Psoas muscle (tissue), 8 donors: ENCODE data around the gene VPS54. TPM values are rescaled to one million over a fixed set of nuclear protein-coding genes. Genes with fewer than 3 reads are reported as not detected.
"Not testable (repeated sequence)": the region's sequence is repeated elsewhere in the genome, so short reads cannot be mapped to it uniquely, and the experiment has no call there.

Experiments
- ATAC-seq, 4 donors: fragments of 200-7000 bp; cut with Tn5 transposase; one replicate each; pipeline ENCODE4 v1.9.1; 2020; ENCODE audit warnings: moderate library complexity in 3 of 4, mild to moderate bottlenecking in 2 of 4
- DNase-seq, 2 donors: peaks; one replicate each; pipeline ENCODE4 v3.0.0-alpha.2; 2020
- H3K27ac ChIP-seq: fragments of 200-600 bp; one replicate; pipeline ENCODE4 v1.8.0; 2022
- H3K27me3 ChIP-seq, 3 donors: fragments of 200-600 bp in 1 of 3; one replicate each; pipeline versions ENCODE4 v1.6.1 to v1.8.0; 2013 to 2022; ENCODE audit warnings: low read length in 2 of 3, mild to moderate bottlenecking in 2 of 3, moderate library complexity in 1 of 3; ENCODE audit not compliant: insufficient read depth in 3 of 3
- H3K36me3 ChIP-seq, 2 donors: fragments of 200-600 bp in 1 of 2; one replicate each; pipeline versions ENCODE4 v1.6.1 to v1.8.0; 2013 to 2022; ENCODE audit warnings: low read depth in 1 of 2, mild to moderate bottlenecking in 1 of 2, moderate library complexity in 1 of 2; ENCODE audit not compliant: insufficient read depth in 1 of 2
- H3K4me1 ChIP-seq: fragments of 200-600 bp; one replicate; pipeline ENCODE4 v1.8.0; 2022
- H3K4me3 ChIP-seq: fragments of 200-600 bp; one replicate; pipeline ENCODE4 v1.8.0; 2022; ENCODE audit warnings: mild to moderate bottlenecking
- H3K9me3 ChIP-seq: fragments of 200-600 bp; one replicate; pipeline ENCODE4 v1.8.0; 2022
- WGBS, 3 donors: extraction: QIAGEN DNeasy Blood & Tissue Kit; methylation state at CpG; one replicate each; pipeline versions ENCODE4 v1.1.6 to v1.1.7; 2013; 5-methylcytosine and 5-hydroxymethylcytosine counted together
- intact Hi-C, 2 donors: fragments of 100-400 bp; cut with DNase I; formaldehyde crosslinking; loops; one replicate each; pipeline versions ENCODE4 v1.11.0 to v1.14.2; 2022
- polyA plus RNA-seq, 3 donors: library from polyadenylated mRNA; stranded (reverse); fragments of 200-250 nt; gene quantifications; one replicate each; pipeline ENCODE4 v1.2.3, GENCODE V29; 2013
- total RNA-seq, 4 donors: library from RNA; stranded (reverse); fragmentation: NEBNext Ultra II Directional in 2 of 4; extraction: Animal tissue kit (Norgen Biotek cat#: 25700) in 2 of 4; gene quantifications; one replicate each; pipeline versions ENCODE4 v1.2.1 to v1.2.4, GENCODE V29; 2021 to 2023
- TF ChIP-seq, protein P1 (sequence below): fragments of 200-600 bp; IDR thresholded peaks from one replicate; pipeline ENCODE4 v1.8.0; 2022; ENCODE audit warnings: antibody characterized with exemption
- donor health status: healthy with polysubstance abuse.
- donor health status: DM: no; HTN: no; CAD: no; lungs with moderate emphysema.
- donor health status: Bipolar disorder and iron deficiency.
- donor health status: healthy.
- donor health status: DM: yes; HTN: yes; CAD: no.
- donor health status: DM: no; HTN: no; CAD: no.
- donor health status: DM: no; HTN: no; CAD: no.
- donor health status: DM: yes; HTN: yes; CAD: no.

VPS54 gene
- total and polyA plus RNA-seq, 7 donors, result 5.1 to 9.9 (median 8.2) TPM

DNA sequence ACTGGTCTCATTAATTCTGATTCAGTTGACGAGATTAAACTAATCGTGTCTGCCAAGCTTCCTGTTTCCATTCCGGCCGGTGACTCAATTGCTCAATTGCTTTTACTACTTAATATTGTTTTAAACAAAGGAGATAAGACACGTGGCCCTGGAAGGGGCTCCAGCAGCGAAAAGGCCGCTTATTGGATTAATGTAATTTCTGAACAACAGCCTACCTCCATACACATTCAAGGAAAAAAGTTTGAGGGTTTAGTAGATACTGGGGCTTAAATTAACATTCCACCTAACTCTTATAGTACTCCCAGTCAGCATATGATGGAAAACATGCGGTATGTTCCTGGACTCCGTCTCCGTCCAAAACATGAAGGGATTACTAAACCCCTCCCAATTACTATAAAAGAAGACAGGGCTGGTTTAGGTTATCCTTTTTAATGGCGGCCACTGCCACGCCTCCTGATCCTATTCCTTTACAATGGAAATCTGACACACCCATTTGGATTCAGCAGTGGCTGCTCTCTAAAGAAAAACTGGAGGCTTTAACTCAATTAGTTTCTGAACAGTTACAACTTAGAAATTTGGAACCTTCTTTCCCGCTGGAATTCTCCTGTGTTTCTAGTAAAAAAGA, 27.1 kb downstream of the VPS54 start:
- intact Hi-C loops, result loop anchor here in 1 of 2 donors (10.0 kb wide), 1 partner anchor 47 kb away; no protein-coding TSS in a partner anchor
- ATAC-seq (no peak), DNase-seq (no peak)
- Histone ChIP-seq H3K27me3 (no peaks in the 10 kb centered on the region), H3K4me1 (no peaks in the 10 kb centered on the region), H3K27ac (no peak overlapping the region), H3K4me3 (no peak overlapping the region), H3K36me3 (no peaks in the 10 kb centered on the region), H3K9me3 (no peaks in the 10 kb centered on the region)
- TF ChIP-seq, protein P1, sequence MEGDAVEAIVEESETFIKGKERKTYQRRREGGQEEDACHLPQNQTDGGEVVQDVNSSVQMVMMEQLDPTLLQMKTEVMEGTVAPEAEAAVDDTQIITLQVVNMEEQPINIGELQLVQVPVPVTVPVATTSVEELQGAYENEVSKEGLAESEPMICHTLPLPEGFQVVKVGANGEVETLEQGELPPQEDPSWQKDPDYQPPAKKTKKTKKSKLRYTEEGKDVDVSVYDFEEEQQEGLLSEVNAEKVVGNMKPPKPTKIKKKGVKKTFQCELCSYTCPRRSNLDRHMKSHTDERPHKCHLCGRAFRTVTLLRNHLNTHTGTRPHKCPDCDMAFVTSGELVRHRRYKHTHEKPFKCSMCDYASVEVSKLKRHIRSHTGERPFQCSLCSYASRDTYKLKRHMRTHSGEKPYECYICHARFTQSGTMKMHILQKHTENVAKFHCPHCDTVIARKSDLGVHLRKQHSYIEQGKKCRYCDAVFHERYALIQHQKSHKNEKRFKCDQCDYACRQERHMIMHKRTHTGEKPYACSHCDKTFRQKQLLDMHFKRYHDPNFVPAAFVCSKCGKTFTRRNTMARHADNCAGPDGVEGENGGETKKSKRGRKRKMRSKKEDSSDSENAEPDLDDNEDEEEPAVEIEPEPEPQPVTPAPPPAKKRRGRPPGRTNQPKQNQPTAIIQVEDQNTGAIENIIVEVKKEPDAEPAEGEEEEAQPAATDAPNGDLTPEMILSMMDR, result no peak
- 86 to 92% (median 92%) methylated on average over 13 of the region's 13 CpGs for WGBS, 3 donors

DNA sequence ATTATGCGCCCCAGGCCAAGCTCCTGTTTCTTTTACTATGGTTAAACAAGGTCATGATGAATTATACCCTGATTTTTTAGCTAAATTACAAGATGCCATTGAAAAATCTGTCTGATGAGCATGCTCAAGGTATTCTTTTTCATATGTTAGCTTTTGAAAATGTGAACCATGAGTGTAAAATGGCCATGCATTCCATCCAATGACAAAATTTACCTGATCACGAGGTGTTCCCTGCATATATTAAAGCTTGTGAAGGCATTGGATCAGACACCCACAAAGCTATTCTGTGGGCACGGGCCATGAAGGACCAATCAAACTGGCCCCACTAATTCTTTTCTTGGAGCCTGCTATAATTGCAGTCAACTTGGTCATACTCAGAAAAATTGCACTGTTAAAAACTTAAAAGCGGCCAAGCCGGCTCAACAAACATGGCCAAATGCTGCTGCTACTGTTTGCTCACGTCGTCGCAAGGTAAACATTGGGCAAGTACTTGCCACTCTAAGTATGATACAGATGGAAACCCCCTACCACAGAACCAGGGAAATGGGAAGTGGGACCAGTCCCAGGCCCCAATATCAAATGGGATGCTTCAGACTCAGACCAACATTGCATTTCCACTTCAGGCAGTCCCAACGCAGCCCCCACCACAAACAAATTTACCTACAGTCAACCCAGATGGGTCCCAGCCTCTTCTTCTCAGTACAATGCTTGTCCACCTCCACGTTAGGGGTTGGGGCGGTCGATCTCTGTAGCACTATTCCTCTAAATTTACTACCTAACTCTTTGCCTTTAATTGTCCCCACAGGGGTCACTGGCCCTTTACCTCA, 27.8 kb downstream of the VPS54 start:
- H3K9me3 ChIP-seq, result not testable (repeated sequence)

DNA sequence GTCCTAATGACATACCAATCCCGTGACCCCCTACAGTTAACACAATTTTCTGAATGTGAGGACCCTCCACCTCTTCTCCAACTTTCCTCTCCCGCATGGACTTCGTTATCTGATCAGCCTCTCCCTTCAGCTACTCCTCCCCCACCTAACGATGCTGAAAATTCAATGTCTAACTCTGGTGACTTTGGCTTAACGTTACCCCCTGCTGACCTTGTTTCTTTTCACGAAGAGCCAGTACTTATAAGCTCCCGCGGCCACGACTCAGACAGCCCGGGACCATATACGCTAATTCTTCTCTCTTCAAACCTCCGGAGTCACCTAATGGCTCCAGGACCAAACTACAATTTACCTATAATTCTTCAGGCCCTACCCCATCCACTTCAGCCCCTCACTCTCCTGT, 29.2 kb downstream of the VPS54 start:
- intact Hi-C loops, result loop anchor here in 1 of 2 donors (10.0 kb wide), 1 partner anchor 45 kb away; no protein-coding TSS in a partner anchor
- 92 to 96% (median 94%) methylated on average over 12 of the region's 12 CpGs for WGBS, 3 donors
- TF ChIP-seq, protein P1, result no peak
- H3K27ac ChIP-seq, result no peak overlapping the region
- ATAC-seq (no peak), DNase-seq (no peak)
- H3K36me3 ChIP-seq, result no peaks in the 10 kb centered on the region
- H3K27me3 ChIP-seq, result no peaks in the 10 kb centered on the region
- H3K9me3 ChIP-seq, result no peaks in the 10 kb centered on the region
- peaks cover 3% of the 10 kb centered on the region for H3K4me1 ChIP-seq
- no peak overlapping the region for H3K4me3 ChIP-seq

More for the DNA sequence above, 27.8 kb downstream of the VPS54 start:
- not testable (repeated sequence) for H3K27ac ChIP-seq, H3K4me1 ChIP-seq, H3K36me3 ChIP-seq, H3K4me3 ChIP-seq, ATAC-seq, H3K27me3 ChIP-seq, DNase-seq
- 97 to 99% (median 97%) methylated on average over 12 of the region's 12 CpGs for WGBS, 3 donors
- intact Hi-C loops, result loop anchor here in 1 of 2 donors (10.0 kb wide), 1 partner anchor 47 kb away; no protein-coding TSS in a partner anchor

DNA sequence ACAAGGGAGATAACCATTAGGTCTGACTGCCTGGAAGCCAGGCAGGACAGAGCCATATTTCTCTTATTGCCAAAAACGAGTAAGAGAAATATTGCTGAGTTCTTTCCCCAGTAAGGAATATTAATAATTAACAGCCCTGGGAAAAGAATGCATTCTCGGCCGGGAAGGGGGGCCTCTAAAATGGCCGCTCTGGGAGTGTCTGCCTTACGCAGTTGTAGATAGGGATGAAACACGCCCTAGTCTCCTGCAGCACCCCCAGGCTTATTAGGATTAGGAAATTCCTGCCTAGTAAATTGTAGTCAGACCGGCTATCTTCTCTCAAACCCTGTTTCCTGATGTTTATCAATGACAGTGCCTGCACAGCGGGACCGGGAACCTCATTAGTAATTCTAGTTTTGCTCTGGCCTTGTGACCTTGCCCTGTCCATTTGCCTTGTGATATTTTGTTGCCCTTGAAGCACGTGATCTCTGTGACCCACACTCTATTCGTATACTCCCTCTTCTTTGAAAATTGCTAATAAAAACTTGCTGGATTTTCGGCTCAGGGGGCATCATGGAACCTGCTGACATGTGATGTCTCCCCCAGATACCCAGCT, 30.3 kb downstream of the VPS54 start:
- intact Hi-C loops, H3K9me3 ChIP-seq, ATAC-seq, H3K4me1 ChIP-seq, H3K27ac ChIP-seq, H3K36me3 ChIP-seq, DNase-seq, H3K4me3 ChIP-seq, H3K27me3 ChIP-seq: not testable (repeated sequence)
- WGBS, 3 donors, result 94 to 96% (median 96%) methylated on average over 12 of the region's 12 CpGs

DNA sequence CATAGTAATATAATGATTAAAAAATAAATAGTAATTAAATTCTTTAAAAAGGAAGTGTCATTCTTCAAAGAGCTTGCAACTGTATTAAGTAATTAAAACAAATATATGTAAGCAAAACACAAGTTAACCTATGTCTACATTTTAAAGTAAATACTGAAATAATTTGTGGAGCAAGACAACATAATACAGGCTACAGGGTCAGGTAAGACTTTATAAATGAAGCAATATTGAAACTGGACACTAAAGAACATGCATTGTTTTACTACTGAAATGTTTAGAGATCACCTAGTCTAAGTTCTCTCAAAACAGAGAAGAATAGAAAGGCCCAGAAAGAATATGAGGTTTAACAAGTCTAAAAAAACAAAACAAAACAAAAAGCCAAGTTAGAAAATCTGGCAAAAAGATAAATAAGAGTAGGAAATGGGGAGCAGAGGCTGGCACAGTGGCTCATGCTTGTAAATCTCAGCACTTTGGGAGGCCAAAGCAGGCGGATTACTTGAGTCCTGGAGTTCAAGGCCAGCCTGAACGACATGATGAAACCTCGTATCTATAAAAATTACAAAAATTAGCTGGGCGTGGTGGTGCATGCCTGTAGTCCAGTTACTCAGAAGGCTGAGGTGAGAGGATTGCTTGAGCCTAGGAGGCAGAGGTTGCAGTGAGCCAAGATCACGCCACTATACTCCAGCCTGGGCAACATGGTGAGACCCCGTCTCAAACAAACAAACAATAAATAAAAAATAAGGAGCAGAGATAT, 34.4 kb downstream of the VPS54 start:
- Histone ChIP-seq H3K27ac (no peak overlapping the region), H3K36me3 (peaks cover 0 to 31% of the 10 kb centered on the region in 2 donors), H3K9me3 (no peaks in the 10 kb centered on the region), H3K4me3 (no peak overlapping the region), H3K4me1 (peaks cover 7% of the 10 kb centered on the region), H3K27me3 (no peaks in the 10 kb centered on the region)
- intact Hi-C loops, result no loop called here
- 83 to 91% (median 85%) methylated on average over 6 of the region's 6 CpGs for WGBS, 3 donors
- TF ChIP-seq, protein P1, result no peak
- no peak for DNase-seq
- no peak for ATAC-seq
